NCI-H524 treated with DMSO at 0.1 percent for 48 hours (cell line): Measurements from ENCODE around the gene IL17RD.
A peak's percentile ranks its signal among the peaks of the same experiment; 100 is the strongest.

Experiments
- DNase-seq: peaks from one replicate; lab custom pipeline; 2025; lab: John Stamatoyannopoulos, UW

IL17RD gene

GRCh38 chr3:57065588-57065987 is 99.6 kb downstream of the IL17RD start:
- DNase-seq = no peak

GRCh38 chr3:57064572-57064971 is 100.6 kb downstream of the IL17RD start:
- DNase-seq = no peak

- DNase-seq = no peak
These were observed 101.2 kb downstream of the IL17RD start for GRCh38 chr3:57064001-57064400.

- no peak for DNase-seq
These were observed 102.1 kb downstream of the IL17RD start for GRCh38 chr3:57063032-57063431.

GRCh38 chr3:57062101-57062631 is 103.0 kb downstream of the IL17RD start:
- no peak for DNase-seq

GRCh38 chr3:57061556-57061955 is 103.6 kb downstream of the IL17RD start:
- no peak for DNase-seq

- no peak for DNase-seq
These were observed 104.9 kb downstream of the IL17RD start, which contains the start of gene SPATA12 for GRCh38 chr3:57060089-57060821. TSS of gene SPATA12 (plus strand) at chr3:57060664. CDS start at chr3:57073695, 13,031 bp downstream.

GRCh38 chr3:57059411-57059810 is 105.7 kb downstream of the IL17RD start:
- DNase-seq = no peak

GRCh38 chr3:57057351-57057750 is 107.8 kb downstream of the IL17RD start:
- no peak for DNase-seq

GRCh38 chr3:57053122-57053521 is 112.0 kb downstream of the IL17RD start:
- no peak for DNase-seq

- DNase-seq = no peak
These were observed 112.5 kb downstream of the IL17RD start for GRCh38 chr3:57052662-57053061.

GRCh38 chr3:57048728-57049127 is 116.4 kb downstream of the IL17RD start:
- no peak for DNase-seq

- DNase-seq = peak; percentile 90
These were observed 117.0 kb downstream of the IL17RD start for GRCh38 chr3:57048052-57048671.

- no peak for DNase-seq
These were observed 118.9 kb downstream of the IL17RD start for GRCh38 chr3:57046101-57046765.

- no peak for DNase-seq
These were observed 121.6 kb downstream of the IL17RD start for GRCh38 chr3:57043518-57043917.

GRCh38 chr3:57041674-57042073 is 123.5 kb downstream of the IL17RD start:
- DNase-seq = no peak
